GM11168 (cell line): ENCODE measurements around the gene ANKUB1.

Source experiments
- in situ Hi-C: fragments of 300-500 bp; cut with MboI; formaldehyde crosslinking; loops from one replicate; pipeline ENCODE4 v1.12.0; 2022; ENCODE audit warnings: low sequenced_read_pairs; ENCODE audit not compliant: unreplicated experiment

Gene ANKUB1

GRCh38 chr3:149810846-149811245 is 18.5 kb upstream of the ANKUB1 start:
- in situ Hi-C loops = no loop called here

- in situ Hi-C loops = no loop called here
Measured at GRCh38 chr3:149809699-149810098, 17.3 kb upstream of the ANKUB1 start.

- in situ Hi-C loops = no loop called here
Measured at GRCh38 chr3:149808209-149808829, 16.0 kb upstream of the ANKUB1 start.

GRCh38 chr3:149806171-149806778 is 13.9 kb upstream of the ANKUB1 start:
- in situ Hi-C loops = no loop called here

GRCh38 chr3:149801639-149802038 is 9.3 kb upstream of the ANKUB1 start:
- in situ Hi-C loops = no loop called here

- in situ Hi-C loops = no loop called here
Measured at GRCh38 chr3:149801195-149801594, 8.8 kb upstream of the ANKUB1 start.

GRCh38 chr3:149800693-149801092 is 8.3 kb upstream of the ANKUB1 start:
- in situ Hi-C loops = no loop called here

GRCh38 chr3:149796026-149796425 is 3.7 kb upstream of the ANKUB1 start:
- in situ Hi-C loops = no loop called here

- in situ Hi-C loops = no loop called here
Measured at GRCh38 chr3:149790698-149791097, 1.7 kb downstream of the ANKUB1 start.

- in situ Hi-C loops = no loop called here
Measured at GRCh38 chr3:149790268-149790667, 2.1 kb downstream of the ANKUB1 start.

- in situ Hi-C loops = no loop called here
Measured at GRCh38 chr3:149784064-149784704, 8.2 kb downstream of the ANKUB1 start.

- in situ Hi-C loops = no loop called here
Measured at GRCh38 chr3:149783576-149783975, 8.8 kb downstream of the ANKUB1 start.

GRCh38 chr3:149781741-149782140 is 10.6 kb downstream of the ANKUB1 start:
- in situ Hi-C loops = no loop called here

- in situ Hi-C loops = no loop called here
Measured at GRCh38 chr3:149781211-149781610, 11.1 kb downstream of the ANKUB1 start.

- in situ Hi-C loops = loop anchor here (5.0 kb wide), 1 partner anchor 270 kb away; no protein-coding TSS in a partner anchor
Measured at GRCh38 chr3:149777414-149778214, 14.7 kb downstream of the ANKUB1 start.

- in situ Hi-C loops = loop anchor here (5.0 kb wide), 1 partner anchor 269 kb away; no protein-coding TSS in a partner anchor
Measured at GRCh38 chr3:149776170-149776569, 16.2 kb downstream of the ANKUB1 start.

GRCh38 chr3:149772861-149773260 is 19.5 kb downstream of the ANKUB1 start:
- in situ Hi-C loops = no loop called here

- in situ Hi-C loops = no loop called here
Measured at GRCh38 chr3:149771652-149772271, 20.6 kb downstream of the ANKUB1 start.

- in situ Hi-C loops = no loop called here
Measured at GRCh38 chr3:149770246-149770645, 22.1 kb downstream of the ANKUB1 start.

GRCh38 chr3:149768704-149769103 is 23.6 kb downstream of the ANKUB1 start:
- in situ Hi-C loops = no loop called here
